ENCODE data around the gene TRIP4.

DNA sequence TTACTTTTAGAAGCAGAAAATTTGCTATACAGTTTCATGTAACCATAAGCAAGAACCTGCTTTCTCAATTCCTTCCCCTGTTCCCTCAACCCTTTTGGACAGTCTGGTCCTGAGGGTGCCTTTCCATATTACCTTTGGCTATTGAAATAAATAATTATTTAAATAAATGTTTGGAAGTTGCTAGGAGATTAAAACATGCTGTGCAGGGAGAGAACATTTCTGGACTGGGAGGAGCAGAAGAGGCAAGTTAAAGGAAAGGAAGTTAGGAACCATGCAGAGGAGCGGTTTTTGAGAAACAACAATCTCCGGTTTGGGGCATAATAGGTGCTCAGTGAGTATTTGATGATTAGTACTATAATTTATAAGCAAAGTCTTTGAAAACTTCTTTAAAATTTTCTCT lies 114.5 kb downstream of the TRIP4 start:
- no peak for TF ChIP-seq POLR2A (IDR thresholded peaks at IDR 0.05)
- TF ChIP-seq, protein P1, sequence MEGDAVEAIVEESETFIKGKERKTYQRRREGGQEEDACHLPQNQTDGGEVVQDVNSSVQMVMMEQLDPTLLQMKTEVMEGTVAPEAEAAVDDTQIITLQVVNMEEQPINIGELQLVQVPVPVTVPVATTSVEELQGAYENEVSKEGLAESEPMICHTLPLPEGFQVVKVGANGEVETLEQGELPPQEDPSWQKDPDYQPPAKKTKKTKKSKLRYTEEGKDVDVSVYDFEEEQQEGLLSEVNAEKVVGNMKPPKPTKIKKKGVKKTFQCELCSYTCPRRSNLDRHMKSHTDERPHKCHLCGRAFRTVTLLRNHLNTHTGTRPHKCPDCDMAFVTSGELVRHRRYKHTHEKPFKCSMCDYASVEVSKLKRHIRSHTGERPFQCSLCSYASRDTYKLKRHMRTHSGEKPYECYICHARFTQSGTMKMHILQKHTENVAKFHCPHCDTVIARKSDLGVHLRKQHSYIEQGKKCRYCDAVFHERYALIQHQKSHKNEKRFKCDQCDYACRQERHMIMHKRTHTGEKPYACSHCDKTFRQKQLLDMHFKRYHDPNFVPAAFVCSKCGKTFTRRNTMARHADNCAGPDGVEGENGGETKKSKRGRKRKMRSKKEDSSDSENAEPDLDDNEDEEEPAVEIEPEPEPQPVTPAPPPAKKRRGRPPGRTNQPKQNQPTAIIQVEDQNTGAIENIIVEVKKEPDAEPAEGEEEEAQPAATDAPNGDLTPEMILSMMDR (IDR thresholded peaks at IDR 0.05): no peak
- TF ChIP-seq POLR2AphosphoS5 (IDR thresholded peaks at IDR 0.05): no peak

Measured in sigmoid colon (tissue), 4 donors.